ENCODE measurements around the gene TAS1R3.

GRCh38 chr1:1377540-1378205 is 46.6 kb downstream of the TAS1R3 start:
- TF ChIP-seq, protein P1, sequence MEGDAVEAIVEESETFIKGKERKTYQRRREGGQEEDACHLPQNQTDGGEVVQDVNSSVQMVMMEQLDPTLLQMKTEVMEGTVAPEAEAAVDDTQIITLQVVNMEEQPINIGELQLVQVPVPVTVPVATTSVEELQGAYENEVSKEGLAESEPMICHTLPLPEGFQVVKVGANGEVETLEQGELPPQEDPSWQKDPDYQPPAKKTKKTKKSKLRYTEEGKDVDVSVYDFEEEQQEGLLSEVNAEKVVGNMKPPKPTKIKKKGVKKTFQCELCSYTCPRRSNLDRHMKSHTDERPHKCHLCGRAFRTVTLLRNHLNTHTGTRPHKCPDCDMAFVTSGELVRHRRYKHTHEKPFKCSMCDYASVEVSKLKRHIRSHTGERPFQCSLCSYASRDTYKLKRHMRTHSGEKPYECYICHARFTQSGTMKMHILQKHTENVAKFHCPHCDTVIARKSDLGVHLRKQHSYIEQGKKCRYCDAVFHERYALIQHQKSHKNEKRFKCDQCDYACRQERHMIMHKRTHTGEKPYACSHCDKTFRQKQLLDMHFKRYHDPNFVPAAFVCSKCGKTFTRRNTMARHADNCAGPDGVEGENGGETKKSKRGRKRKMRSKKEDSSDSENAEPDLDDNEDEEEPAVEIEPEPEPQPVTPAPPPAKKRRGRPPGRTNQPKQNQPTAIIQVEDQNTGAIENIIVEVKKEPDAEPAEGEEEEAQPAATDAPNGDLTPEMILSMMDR (IDR thresholded peaks at IDR 0.05; ENCODE audit: insufficient read depth, low read depth, low read length), result no peak
- TF ChIP-seq EZH2 (IDR thresholded peaks at IDR 0.05; ENCODE audit: insufficient read depth, low read length), result no peak

Data from astrocyte (in vitro differentiated cells and primary cell).